Activated CD8-positive, alpha-beta memory T cell treated with anti-CD3 and anti-CD28 coated beads, Interleukin-2, amount 50 U/mL, for 24 hours (primary cell): Measurements from ENCODE around the gene SIGLEC10.
"Not testable (repeated sequence)": the region's sequence is repeated elsewhere in the genome, so short reads cannot be mapped to it uniquely, and the experiment has no call there.

Source experiments
- DNase-seq: peaks from one replicate; pipeline ENCODE4 v3.0.0-alpha.2; 2020; ENCODE audit errors: extremely low read depth

SIGLEC10 gene, protein sequence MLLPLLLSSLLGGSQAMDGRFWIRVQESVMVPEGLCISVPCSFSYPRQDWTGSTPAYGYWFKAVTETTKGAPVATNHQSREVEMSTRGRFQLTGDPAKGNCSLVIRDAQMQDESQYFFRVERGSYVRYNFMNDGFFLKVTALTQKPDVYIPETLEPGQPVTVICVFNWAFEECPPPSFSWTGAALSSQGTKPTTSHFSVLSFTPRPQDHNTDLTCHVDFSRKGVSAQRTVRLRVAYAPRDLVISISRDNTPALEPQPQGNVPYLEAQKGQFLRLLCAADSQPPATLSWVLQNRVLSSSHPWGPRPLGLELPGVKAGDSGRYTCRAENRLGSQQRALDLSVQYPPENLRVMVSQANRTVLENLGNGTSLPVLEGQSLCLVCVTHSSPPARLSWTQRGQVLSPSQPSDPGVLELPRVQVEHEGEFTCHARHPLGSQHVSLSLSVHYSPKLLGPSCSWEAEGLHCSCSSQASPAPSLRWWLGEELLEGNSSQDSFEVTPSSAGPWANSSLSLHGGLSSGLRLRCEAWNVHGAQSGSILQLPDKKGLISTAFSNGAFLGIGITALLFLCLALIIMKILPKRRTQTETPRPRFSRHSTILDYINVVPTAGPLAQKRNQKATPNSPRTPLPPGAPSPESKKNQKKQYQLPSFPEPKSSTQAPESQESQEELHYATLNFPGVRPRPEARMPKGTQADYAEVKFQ

GRCh38 chr19:51417107-51417809, at the start of gene SIGLEC10:
SIGLEC10 (minus strand) TSS chr19:51417642; CDS start chr19:51417581, 61 bp downstream.
- DNase-seq = no peak

DNA sequence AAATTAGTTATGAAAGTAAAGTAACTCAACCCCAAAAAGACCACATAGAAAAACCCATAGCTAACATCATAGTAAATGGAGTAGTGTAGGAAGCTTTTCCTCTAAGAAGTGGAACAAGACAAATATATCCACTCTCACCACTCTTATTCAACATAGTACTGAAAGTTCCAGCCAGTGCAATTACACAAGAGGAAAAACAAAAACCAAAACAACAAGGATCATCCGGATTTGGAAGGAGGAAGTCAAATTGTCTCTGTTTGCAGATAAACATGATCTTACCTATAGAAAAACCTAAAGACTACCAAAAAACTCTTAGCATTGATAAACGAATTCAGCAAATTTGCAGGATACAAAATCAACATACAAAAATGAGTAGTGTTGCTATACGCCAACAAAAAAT, 49.3 kb upstream of the SIGLEC10 start:
- no peak for DNase-seq

GRCh38 chr19:51463976-51464581, 46.6 kb upstream of the SIGLEC10 start:
- DNase-seq = not testable (repeated sequence)

DNA sequence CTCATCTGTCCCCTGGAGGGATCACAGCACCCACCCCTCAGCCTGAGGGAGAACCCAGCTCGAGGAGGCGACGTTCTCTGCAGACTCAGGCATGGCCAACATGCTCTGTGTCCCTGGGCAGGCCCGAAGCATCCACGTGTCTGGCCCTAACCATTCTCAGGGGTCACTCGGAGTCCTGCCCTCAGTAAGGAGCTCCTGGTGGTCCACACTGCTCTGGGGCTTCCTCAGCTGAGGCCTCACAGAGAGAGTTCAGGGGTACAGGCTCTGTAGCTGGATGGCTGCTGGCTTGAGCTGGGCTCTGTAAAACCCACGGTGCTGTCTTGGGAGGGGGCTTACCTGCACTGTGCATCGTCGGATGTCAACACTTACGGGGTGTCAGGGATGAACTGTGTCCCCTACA, 45.2 kb upstream of the SIGLEC10 start:
- no peak for DNase-seq

DNA sequence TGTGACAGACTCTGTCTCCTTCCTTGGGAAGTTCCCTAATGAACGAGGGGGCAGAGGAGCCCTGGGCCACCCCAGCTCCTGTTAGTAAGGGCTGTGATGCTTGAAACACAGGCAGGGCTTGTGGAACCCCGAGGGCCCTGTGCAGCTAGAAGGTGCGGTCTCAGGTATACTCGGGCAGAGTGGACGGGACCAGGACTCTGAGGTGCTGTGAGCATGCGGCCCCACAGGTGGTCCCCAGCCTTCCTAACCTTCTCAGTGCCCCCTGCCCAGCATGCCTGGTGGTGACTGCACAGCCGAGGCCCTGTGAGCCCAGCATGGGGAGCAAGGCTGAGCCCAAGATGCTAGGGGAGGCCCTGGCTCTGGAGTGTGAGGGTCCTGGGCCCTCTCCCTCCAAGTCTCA, 44.8 kb upstream of the SIGLEC10 start:
- no peak for DNase-seq

- no peak for DNase-seq
Measured at GRCh38 chr19:51461723-51462161, 44.3 kb upstream of the SIGLEC10 start.

- no peak for DNase-seq
Measured at GRCh38 chr19:51460164-51460992, 42.9 kb upstream of the SIGLEC10 start.

DNA sequence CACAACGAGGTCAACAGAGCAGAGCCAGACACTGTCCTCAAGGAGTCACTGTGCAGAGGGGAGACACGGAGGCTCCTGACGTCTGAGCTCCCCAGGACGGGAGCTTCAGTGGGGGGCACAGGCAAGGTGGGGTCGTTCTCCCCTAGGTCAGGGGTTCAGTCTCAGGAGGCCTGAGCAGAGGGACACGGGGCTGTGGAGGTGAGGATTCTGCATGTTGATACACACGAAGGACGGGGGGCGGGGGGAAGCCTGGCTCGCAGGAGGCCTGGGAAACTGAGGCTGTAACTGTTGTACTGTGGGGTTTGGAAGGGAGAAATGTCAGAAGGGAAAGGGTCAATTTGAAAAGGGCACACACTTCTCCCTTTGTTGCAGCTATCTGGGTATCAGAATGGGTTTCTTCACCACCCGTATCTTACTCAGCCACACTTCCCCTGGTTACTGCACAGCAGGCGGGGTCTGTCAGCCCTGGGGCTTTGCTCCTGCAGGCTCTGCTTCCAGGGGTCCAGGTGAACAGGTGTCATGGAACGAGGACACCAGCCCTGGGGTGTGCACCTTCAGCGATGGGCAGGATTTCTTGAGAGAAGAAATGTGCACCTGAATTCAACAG, 41.6 kb upstream of the SIGLEC10 start:
- DNase-seq = no peak

DNA sequence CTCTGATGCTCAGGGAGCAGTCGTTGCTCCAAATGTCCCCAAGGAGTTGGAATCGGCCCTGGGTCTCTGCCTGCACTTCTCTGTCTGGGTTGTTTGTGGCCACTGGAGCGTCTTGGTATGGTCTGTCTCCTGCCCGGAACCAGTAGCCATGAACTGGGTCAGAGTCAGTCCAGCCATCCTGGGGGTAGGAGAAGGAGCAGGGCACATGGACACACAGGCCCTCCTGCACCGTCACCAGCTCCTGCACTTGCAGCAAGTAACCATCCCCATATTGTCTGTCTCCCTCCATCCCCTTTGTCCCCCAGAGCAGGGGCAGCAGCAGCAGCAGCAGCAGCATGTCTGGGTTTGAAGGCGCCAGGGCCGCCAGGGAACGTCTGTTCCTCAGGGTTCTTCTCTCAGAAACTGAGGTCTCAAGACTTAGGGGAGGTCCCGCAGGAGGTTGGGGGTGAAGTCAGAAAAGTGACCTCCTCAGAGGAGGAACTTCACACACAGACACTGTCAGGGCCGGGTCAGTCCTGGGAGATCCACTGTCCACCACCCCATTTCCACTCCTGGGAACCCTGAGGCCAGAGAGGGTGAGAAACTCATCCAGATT, 40.7 kb upstream of the SIGLEC10 start, which contains the start of gene SIGLEC8:
SIGLEC8 (minus strand) TSS at position 404 of the 595 bp plus-strand sequence; CDS start at position 337, 67 bp downstream.
- no peak for DNase-seq

DNA sequence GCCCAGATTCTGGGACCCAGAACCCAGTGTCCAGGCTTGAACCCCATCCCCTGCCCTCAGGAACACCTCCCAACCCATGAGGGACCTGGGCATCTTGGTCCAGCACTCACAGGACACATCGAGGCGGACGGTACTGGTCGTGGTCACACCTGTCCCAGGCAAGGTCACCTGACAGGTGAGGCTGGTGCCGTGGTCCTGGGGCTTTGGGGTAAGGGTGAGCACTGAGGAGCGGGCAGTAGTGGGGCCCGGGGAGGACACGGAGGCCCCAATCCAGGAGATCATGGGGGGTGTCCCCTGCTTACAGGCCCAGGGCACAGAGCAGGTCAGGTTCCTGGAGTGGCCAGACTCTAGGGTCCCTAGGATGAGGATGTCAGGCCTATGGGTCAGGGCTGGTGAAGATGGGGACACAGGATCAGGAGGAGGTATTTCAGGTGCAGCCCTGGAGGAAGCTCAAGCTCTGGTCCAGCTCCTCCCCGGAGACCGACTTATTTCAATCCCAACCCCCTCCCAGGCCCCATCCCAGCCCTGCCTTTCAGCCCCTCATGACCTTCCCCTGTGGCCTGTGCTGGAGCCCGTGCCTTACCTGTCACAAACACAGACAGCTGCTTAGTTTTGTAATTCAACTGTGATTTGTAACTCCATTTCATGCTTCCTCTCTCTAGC, 40.0 kb upstream of the SIGLEC10 start:
- DNase-seq = no peak

GRCh38 chr19:51456541-51457290, 39.3 kb upstream of the SIGLEC10 start:
- DNase-seq = no peak

- DNase-seq = peak; percentile 37
Measured at GRCh38 chr19:51450730-51451307, 33.4 kb upstream of the SIGLEC10 start.

DNA sequence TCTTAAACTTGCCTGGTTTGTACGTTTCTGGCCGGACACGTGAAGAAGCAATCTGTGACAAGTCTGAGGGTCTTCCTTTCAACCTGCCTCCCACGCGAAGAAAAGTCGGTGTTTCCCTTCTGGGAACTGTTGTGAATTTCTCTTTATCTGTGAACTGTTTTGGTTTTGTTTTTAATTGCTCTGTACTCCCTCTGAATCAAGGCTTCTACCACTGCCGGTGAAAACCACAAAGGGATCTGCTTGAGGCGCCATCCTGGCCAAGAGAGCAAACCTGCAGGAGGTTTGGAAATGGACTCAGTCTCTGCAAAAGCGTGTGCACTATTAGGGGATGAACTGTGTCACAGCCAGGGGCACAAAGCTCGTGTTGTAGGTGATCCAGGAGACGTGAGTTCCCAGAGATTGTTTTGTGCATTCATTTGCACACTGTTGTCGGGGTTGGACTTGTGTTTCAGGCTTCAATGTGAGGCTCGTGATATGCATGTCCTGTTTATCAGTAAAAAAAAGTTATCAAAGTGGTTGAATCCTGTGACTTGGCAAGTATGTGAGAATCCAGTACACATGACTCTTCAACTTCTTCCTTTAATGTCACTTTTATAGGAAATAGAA, 31.1 kb upstream of the SIGLEC10 start:
- peak; percentile 31 for DNase-seq

- DNase-seq = no peak
Measured at GRCh38 chr19:51448011-51448410, 30.6 kb upstream of the SIGLEC10 start.

DNA sequence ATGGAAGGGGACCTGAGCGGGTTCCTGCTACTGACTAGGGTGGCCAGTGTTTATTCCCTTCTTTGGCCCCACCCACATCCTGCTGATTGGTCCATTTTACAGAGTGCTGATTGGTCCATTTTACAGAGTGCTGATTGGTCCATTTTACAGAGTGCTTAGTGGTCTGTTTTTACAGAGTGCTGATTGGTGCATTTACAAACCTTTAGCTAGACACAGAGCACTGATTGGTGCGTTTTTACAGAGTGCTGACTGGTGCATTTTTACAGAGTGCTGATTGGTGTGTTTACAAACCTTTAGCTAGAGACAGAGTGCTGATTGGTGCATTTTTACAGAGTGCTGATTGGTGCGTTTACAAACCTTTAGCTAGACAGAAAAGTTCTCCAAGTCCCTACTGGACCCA, 30.1 kb upstream of the SIGLEC10 start:
- DNase-seq = not testable (repeated sequence)

DNA sequence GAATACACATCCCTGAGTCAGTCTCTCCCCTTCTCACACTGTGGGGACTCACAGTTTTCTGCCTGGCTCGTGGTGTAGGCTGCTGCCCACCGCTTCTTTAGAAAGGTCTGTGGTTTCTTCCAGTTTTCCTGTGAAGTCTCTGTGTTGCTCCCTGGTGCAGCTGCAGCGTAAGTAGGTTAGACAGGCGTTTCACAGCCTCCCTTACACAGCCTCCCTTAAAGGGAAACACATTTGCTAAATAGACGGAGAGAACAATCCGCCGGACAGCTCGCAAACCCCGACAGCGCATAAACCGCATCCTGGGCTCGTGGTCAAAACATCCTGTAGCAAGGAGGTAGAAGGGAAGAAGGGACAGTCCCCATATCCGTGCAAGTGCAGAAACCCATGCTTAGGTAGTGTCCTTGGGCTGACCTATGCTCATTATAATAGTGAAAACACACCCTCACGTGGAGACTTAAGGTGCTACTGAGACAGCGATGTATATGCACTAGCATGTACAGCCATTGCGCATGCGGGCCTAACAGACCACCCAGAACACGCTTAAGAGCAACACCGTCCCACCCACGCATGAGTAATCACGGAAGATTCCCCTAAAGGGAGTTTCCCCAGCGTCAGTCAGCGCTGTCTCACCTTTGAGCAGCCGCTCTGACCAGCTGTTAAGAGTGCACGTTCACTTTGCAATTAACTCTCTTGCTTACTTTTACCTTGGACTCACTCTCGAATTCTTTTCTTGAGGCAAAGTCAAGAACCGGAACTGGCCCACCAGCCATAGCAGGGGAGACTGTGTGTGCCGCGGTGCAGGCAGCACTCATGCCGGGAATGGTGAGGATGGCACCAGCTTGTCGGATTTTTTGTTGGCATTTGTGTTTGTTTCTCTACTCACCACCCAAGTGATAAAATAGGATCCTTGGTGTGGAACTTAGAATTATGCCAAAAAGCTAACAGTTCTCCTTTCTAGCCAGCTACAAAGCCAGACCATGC, 24.3 kb upstream of the SIGLEC10 start:
- DNase-seq = peak; percentile 87
